Fibroblast of skin of right biceps (primary cell): ENCODE results near the gene C4BPB.
"Not testable (repeated sequence)": the region's sequence is repeated elsewhere in the genome, so short reads cannot be mapped to it uniquely, and the experiment has no call there.

Experiments used
- DNase-seq: peaks from one replicate; pipeline ENCODE4 v3.0.0-alpha.2; 2013

Gene C4BPB, protein sequence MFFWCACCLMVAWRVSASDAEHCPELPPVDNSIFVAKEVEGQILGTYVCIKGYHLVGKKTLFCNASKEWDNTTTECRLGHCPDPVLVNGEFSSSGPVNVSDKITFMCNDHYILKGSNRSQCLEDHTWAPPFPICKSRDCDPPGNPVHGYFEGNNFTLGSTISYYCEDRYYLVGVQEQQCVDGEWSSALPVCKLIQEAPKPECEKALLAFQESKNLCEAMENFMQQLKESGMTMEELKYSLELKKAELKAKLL

DNA sequence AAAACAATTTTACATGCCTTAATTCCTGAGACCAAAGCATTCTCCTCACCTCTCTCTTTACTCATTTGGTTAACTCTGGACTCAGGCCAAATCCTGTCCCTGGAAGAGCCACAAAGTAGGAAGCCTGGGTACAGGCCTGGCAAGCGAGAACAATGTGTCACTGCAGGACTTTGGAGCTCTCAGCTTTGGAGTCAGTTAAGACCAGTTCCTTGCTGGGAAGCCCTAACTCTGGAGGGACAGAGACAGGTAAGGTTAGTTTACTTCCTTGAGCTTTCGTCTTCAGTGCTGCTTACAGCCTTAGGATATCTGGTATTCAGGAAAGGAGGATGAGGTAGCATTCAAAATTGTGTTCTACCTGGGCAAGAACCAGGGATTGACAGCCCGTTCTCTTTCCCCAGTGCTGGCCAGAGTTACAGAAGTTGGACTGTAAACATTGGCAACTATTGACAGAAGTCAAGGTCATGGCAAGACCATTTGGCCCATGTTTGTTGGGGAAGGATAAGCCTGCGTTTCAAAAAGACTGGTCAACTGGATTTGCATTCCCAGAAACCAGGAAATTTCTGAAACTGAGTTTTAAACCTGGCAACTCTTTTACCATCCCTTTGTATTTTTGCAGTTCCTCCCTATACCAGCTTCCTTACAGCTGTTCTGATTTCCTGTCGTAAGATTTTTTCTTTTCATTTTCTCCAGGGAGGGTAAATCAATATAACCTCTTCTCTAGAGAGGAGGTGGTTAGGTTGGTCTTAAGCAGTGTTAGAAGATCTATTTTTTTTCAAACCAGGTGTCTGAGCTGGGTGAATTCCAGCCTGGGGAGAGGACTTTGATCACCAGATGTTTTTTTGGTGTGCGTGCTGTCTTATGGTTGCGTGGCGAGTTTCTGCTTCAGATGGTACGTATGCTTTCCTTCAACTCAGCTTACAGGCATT lies at the start of gene C4BPB:
Gene C4BPB (plus strand): TSS at position 160 of the 926 bp plus-strand sequence. CDS start 672 bp downstream, at position 832.
- peak; percentile 24 for DNase-seq

- no peak for DNase-seq
Measured at GRCh38 chr1:207039380-207040180, 49.1 kb upstream of the C4BPB start.

DNA sequence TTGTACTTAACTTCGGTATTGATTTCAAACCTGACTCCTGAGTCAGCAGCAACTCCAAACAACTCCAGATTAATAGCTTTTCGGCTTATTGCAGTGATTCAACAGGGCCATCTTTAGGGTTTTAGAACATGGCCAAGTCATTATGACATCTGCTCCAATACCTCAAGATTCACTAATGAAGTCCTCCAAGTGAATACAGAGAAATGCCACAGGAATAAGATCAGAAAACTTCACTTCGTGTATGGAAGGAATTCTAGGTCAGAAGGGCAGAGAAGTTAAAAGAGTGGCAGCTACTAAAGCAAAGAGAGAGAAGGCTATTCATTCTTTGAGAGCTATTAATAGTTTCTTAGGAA lies 48.5 kb upstream of the C4BPB start:
- peak; percentile 67 for DNase-seq

GRCh38 chr1:207041397-207041796 lies 47.3 kb upstream of the C4BPB start:
- DNase-seq, result not testable (repeated sequence)

DNA sequence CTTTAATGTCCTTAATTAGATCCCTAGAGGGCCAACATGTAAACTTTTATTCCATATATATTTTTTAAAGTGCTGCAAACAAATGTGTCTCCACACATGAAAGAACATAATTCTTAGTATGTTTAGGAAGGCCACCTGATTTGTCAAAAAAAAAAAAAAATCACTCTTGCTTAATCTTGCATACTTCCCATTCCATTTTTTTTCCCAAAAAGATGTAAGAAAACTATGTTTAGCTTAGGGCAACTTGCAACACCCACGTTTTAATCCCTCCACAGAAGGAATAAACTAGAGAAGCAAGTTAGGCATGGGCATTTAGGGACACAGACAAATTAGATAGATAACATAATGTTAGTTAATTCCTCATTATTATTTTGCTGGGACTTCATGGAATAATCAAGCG lies 43.2 kb upstream of the C4BPB start:
- DNase-seq, result no peak

- no peak for DNase-seq
Measured at GRCh38 chr1:207047505-207047904, 41.2 kb upstream of the C4BPB start.

- DNase-seq, result no peak
Measured at GRCh38 chr1:207048041-207048440, 40.6 kb upstream of the C4BPB start.

GRCh38 chr1:207049054-207049453 lies 39.6 kb upstream of the C4BPB start:
- no peak for DNase-seq

GRCh38 chr1:207049514-207049913 lies 39.1 kb upstream of the C4BPB start:
- DNase-seq, result no peak

DNA sequence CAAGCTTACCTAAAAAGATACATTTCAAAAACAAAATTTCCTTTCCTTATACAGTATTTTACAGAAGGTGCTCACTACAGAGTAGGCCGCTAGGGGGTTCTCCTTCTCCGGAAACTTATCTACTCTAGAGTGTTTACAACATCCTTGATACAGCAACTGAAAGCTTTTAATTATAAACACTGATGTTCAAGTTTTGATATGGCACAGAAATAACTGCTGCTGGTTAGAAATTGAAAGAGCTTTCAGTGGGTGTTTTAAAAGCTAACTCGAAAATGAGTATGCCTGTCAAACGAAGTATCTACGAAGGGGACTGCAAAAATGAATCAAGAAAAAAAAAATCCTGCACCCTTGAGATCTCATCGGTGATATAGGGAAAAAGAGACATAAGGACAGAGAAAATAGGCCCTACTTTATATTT lies 38.7 kb upstream of the C4BPB start:
- DNase-seq, result peak; percentile 53

DNA sequence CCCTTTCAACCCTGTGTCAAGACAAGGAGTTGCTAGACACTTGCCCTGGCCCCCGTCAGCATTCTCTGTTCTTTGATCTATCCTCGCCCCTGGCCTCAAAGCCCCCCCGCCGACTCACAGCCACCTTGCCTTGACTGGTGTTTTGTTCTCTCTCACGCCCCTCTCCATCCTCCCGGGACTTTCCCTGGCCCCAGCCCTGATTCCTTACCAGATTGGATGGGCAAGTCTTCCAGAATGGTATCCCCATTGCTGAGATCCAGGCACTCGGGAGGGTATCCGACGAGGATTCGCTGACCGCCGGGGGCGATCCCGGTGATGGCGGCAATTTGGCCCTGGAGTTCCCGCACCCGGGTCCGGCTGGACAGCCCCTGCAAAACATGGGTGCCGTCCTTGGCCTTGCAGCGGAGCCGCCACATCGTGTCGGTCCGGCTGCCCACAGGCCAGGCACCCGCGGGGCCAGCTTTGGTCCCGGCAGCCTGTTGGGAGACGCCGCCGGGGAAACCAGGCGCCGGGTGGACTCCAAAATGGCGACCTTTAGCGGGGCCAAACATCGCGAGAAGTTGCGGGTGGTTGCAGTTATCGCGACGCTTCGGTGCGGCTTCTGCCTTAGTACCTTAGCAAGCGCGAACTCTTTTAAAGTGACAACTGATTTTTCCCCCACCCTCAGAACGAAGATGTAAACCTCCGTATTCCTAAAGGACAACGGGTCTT lies 38.0 kb upstream of the C4BPB start:
- DNase-seq, result peak; percentile 92

- peak; percentile 39 for DNase-seq
Measured at GRCh38 chr1:207051191-207051943, 37.3 kb upstream of the C4BPB start, which contains the start of gene YOD1. TSS of gene YOD1 (minus strand) at chr1:207051208. CDS start at chr1:207051030, 178 bp downstream.

GRCh38 chr1:207052911-207053769 lies 35.5 kb upstream of the C4BPB start, which contains the start of gene PFKFB2:
TSS of gene PFKFB2 (plus strand) at chr1:207053275. CDS start at chr1:207054718, 1,443 bp downstream.
- peak; percentile 93 for DNase-seq

GRCh38 chr1:207054491-207054890 lies 34.2 kb upstream of the C4BPB start:
- DNase-seq, result no peak

DNA sequence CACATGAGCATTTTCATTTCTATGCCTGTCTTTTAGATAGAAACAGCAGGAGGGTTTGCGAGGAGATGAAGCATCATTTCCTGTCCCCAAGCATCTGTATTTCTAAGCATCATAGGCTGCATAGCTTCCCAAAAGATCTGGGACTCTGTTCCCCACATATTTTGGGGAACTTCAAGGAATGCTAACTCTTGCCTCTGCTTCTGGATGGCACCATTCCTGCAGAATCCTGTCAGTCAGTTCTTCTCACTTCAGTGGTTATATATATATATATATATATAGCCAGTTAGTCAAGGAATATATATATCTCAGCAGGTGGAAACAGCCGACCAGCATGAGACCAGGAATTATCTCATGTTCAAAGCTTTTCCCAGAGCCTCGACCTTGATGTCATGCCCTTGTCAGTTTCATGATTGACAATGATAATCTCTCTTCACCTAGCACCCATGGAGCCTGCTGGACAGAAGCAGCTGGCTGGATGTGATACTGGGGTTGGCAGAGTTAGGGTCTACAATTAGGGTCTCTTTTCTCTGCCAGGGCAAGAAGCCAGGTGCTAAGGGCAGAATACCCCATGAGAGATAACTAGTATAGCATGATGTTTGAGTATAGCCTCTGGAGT lies 33.2 kb upstream of the C4BPB start:
- DNase-seq, result no peak

DNA sequence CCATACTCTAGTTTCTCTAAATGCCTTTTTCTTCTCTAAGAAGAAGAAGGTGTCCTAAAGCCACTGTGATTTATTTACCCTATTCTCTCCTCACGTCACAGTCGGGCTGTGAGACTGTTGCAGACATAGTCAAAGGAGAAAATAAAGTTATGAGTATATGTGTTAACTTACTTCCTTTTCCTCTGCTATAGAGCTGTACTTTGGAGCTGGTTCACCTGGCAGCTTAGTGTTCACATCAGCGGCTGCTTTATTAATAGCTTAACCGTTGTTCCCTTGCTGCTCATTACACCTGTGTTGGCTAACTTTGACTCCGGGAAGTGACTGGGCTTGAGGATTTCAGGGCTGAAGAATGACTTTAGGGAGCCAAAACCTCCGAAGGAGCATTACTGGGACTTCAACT lies 32.0 kb upstream of the C4BPB start:
- DNase-seq, result no peak

GRCh38 chr1:207058252-207058651 lies 30.4 kb upstream of the C4BPB start:
- DNase-seq, result no peak

GRCh38 chr1:207058878-207059867 lies 29.5 kb upstream of the C4BPB start:
- DNase-seq, result no peak

DNA sequence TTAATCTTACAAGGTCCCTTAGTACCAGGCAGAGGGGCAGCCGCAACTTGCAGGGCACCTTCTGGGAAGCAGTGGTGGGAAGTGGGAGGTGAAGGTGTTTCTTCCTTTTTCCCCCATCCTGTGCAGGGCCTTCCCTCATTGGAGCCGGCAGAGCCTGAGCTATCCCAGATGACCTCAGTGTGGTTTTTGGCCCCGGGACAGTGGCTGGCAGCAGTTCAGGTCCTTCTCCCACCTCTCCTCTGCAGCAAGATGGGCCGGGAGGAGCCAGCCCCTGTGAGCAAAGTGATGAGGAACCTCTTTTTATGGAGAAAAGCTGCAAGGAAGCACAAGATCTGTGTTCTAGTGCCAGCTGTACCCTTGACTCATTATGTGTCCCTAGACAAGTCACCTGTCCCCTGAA lies 28.8 kb upstream of the C4BPB start:
- no peak for DNase-seq
